ENCODE results near the gene CTCFL.

CTCFL gene, protein sequence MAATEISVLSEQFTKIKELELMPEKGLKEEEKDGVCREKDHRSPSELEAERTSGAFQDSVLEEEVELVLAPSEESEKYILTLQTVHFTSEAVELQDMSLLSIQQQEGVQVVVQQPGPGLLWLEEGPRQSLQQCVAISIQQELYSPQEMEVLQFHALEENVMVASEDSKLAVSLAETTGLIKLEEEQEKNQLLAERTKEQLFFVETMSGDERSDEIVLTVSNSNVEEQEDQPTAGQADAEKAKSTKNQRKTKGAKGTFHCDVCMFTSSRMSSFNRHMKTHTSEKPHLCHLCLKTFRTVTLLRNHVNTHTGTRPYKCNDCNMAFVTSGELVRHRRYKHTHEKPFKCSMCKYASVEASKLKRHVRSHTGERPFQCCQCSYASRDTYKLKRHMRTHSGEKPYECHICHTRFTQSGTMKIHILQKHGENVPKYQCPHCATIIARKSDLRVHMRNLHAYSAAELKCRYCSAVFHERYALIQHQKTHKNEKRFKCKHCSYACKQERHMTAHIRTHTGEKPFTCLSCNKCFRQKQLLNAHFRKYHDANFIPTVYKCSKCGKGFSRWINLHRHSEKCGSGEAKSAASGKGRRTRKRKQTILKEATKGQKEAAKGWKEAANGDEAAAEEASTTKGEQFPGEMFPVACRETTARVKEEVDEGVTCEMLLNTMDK

DNA sequence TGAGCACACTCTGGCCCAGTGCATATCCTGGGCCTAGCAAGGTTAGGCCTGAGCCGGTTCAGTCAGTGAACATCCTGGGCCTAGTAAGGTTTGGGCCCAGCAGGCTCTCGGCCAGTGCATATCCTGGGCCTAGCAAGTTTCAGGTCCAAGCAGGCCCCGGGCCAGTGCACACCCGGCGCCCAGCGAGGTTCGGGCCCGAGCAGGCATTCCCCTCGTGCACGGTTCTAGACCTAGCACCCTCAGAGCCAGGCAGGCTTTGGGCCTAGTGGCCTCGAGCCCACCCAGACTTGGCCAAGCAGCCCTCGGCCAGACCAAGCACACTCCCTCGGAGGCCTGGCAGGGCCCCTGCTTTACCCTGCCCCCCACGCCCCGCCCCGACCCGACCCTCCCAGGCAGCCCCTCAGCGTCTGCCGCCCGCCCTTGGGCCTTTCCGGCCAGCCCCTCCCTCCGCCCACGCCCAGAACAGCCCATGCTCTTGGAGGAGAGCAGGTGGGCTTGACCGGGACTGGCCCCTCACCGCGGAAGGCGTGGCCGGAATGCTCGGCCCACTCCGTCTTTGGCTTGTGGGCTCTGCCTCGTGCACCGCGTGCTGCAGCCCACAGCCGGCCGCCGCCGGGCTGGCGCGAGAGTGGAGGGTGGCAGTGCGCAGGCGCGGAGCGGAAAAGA, at the start of gene CTCFL:
CTCFL (minus strand) TSS at position 630 of the 666 bp plus-strand sequence. CDS start 935 bp downstream, outside the sequence.
- DNase-seq (ENCODE audit: low read depth, low spot score) = no peak
- in situ Hi-C loops (cut with HindIII; ENCODE audit: low sequenced_read_pairs) = no loop called here
- TF ChIP-seq, protein P1, sequence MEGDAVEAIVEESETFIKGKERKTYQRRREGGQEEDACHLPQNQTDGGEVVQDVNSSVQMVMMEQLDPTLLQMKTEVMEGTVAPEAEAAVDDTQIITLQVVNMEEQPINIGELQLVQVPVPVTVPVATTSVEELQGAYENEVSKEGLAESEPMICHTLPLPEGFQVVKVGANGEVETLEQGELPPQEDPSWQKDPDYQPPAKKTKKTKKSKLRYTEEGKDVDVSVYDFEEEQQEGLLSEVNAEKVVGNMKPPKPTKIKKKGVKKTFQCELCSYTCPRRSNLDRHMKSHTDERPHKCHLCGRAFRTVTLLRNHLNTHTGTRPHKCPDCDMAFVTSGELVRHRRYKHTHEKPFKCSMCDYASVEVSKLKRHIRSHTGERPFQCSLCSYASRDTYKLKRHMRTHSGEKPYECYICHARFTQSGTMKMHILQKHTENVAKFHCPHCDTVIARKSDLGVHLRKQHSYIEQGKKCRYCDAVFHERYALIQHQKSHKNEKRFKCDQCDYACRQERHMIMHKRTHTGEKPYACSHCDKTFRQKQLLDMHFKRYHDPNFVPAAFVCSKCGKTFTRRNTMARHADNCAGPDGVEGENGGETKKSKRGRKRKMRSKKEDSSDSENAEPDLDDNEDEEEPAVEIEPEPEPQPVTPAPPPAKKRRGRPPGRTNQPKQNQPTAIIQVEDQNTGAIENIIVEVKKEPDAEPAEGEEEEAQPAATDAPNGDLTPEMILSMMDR (IDR thresholded peaks at IDR 0.05; ENCODE audit: low read depth, low read length) = no peak
- no peak within 1 kb of the TSS for H3K4me3 ChIP-seq (ENCODE audit: low read depth, low read length)

DNA sequence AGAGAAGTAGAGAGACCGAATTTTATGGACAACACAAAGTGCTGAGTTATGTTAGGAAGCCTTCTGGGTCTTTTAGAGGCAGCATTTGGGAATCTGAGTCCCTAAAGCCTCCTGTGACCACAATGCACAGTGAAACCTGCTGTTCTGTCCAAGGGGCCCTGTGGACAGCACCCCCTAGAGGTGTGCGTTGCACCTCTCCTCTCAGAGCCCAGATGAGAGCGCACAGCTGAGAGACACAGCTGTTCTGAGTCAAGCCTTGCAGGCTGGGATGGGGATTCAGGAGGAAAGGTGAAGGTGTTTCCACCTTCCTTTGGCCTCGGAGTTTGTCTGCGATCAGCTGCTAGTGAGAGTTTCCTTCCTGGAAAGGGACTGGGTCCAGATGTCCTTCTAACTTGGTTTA, 49.0 kb upstream of the CTCFL start:
- no peak overlapping the region for H3K4me3 ChIP-seq (ENCODE audit: low read depth, low read length)
- in situ Hi-C loops (cut with HindIII; ENCODE audit: low sequenced_read_pairs) = no loop called here
- no peak for DNase-seq (ENCODE audit: low read depth, low spot score)
- TF ChIP-seq, protein P1 (IDR thresholded peaks at IDR 0.05; ENCODE audit: low read depth, low read length) = peak; percentile 32

DNA sequence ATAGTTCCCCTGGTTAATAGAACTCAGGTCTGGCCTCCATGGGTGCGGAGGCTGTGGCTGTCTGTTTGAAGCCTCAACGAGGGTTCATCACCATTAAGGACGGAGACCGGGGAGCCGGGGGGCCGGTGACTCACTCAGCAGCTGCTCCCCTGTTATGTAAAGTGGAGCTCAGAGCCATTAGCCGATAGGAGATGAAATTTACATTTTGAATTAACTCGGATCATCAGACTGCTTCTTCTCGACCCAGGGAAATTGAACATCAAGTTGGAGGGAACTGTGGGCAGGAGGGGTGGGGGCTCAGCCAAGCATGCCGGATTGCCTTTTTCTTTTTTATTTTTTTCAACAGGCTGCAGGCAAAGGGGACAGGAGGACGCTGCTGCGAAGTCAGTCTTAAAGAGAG, 48.3 kb upstream of the CTCFL start:
- in situ Hi-C loops (cut with HindIII; ENCODE audit: low sequenced_read_pairs) = no loop called here
- no peak overlapping the region for H3K4me3 ChIP-seq (ENCODE audit: low read depth, low read length)
- TF ChIP-seq, protein P1 (IDR thresholded peaks at IDR 0.05; ENCODE audit: low read depth, low read length) = no peak
- DNase-seq (ENCODE audit: low read depth, low spot score) = no peak

DNA sequence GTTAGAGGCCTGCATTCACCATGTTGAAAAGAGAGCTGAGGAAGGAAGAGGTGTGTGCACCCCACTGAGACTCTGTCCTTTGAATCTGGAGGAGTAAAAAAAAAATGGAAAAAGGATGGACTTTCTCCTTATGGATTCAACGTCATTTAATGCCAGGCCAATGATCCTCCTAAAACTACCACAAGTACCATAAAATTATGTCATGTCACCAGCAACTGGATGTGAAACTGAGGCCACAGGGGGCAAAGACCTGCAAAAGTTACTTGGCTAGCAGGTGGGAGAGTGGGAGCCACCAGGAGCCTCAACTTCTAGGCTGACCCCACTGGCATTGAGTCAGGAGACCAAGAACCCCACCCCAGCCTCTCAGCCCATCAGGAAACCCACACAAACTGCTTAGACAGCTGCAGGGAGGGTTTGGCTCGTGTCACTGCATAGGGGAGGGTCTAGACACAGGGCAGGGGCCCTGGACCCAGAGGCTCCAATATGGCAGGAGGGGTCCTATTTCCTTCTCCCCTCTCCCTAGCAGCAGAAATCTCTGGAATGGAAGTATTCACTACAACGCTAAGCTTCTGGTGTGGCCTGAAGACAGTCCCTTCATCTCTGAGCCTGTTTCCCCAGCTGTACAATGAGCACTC, 47.0 kb upstream of the CTCFL start:
- H3K4me3 ChIP-seq (ENCODE audit: low read depth, low read length) = no peak overlapping the region
- in situ Hi-C loops (cut with HindIII; ENCODE audit: low sequenced_read_pairs) = no loop called here
- DNase-seq (ENCODE audit: low read depth, low spot score) = no peak
- TF ChIP-seq, protein P1 (IDR thresholded peaks at IDR 0.05; ENCODE audit: low read depth, low read length) = no peak

DNA sequence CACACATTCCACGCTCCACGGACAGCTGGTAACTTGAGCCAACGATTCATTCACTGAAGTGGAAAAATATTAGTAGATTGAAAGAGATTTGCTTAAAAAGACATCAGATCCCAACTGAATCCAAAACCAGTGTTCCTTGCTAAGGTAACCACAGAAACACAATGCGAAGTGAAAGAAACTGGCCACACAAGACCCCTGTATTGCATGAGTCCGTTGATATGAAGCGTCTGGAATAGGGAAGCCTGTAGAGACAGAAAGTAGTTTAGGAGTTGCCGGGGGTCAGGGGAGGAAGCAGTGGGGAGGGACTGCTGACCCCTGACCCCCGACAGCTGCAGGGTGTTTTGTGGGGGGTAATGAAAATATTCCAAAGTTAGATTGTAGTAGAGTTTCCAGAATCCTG, 46.0 kb upstream of the CTCFL start:
- in situ Hi-C loops (cut with HindIII; ENCODE audit: low sequenced_read_pairs) = no loop called here
- no peak overlapping the region for H3K4me3 ChIP-seq (ENCODE audit: low read depth, low read length)
- DNase-seq (ENCODE audit: low read depth, low spot score) = no peak
- TF ChIP-seq, protein P1 (IDR thresholded peaks at IDR 0.05; ENCODE audit: low read depth, low read length) = no peak

DNA sequence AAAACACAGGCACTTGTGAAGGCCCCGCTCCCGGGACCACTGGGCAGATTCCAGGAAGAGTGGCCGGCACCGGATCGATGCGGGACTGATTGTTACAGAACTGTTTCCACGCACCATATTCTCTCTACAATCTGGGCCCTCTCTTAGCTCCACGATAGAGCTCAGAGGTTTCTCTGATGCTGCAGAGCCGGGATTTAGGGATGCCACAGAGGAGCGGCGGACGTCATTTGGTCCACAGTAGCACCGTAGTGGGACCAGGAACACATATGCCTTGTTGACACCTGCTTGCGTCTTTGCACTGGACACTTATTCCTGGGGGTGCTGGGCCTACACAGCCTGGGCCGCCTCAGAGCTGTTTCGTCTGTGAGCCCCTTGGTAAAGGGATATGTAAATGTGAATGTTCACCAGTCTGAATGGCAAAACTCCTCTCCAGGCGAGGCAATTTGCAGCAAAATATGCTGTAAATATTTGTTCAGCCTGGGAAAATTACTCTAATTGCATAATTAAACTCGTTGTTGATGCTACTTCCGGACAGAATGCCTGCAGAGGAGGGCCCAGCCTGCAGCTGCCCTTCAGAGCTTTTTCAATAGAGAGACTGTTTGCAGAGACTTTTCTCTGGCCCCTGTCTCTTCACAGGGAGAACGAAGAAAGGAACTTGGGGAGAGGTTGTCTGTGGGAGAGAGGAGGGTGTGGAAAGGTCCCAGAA, 45.4 kb upstream of the CTCFL start:
- no peak overlapping the region for H3K4me3 ChIP-seq (ENCODE audit: low read depth, low read length)
- TF ChIP-seq, protein P1 (IDR thresholded peaks at IDR 0.05; ENCODE audit: low read depth, low read length) = no peak
- in situ Hi-C loops (cut with HindIII; ENCODE audit: low sequenced_read_pairs) = no loop called here
- DNase-seq (ENCODE audit: low read depth, low spot score) = no peak

Data from astrocyte of the spinal cord (primary cell).